ENCODE results near the gene TEDC1.

TEDC1 gene

DNA sequence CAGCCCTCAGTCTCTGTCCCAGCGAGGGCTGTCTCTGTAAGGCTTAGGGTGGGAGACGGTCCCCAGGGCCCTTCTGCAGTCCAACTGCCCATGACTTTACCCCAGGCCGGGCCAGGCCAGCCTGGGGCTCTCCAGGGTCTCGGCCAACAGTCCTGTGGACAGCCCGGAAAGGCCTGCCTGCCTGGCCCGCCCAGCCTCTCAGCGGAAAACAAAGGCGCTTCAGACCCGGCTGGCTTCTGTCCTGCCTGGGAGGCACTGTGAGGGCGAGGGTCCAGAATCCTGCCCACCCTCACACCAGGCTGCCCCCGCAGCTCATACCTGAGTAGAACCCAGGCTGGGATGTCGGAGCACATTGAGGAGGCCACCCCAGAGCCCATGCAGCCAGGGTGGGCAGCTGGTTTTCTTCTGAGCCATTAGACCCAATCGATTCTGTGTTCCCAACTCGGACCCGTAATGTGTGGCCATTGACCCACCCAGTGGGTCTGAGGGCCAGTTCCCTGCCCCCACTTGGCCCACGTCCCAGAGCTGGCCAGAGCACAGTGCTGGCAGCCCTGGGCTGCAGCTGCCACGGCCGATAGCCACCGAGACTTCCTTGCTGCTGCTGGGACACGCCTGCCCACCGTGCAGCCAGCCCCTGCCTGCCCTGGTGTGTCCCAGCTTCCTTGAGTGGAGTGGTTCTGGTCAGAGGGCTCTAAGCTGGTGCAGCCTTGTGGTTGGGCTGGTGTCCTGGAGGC, 14.8 kb upstream of the TEDC1 start:
- POLR2A ChIA-PET = no interaction called here
- CTCF ChIA-PET = interaction anchor here (1.0 to 2.7 kb wide), 5 partner anchors 13 to 106 kb away, joined by 3 to 10 read pairs (median 4); no protein-coding TSS in a partner anchor
- DNase-seq (ENCODE audit: extremely low spot score) = no peak
- TF ChIP-seq, protein P1, sequence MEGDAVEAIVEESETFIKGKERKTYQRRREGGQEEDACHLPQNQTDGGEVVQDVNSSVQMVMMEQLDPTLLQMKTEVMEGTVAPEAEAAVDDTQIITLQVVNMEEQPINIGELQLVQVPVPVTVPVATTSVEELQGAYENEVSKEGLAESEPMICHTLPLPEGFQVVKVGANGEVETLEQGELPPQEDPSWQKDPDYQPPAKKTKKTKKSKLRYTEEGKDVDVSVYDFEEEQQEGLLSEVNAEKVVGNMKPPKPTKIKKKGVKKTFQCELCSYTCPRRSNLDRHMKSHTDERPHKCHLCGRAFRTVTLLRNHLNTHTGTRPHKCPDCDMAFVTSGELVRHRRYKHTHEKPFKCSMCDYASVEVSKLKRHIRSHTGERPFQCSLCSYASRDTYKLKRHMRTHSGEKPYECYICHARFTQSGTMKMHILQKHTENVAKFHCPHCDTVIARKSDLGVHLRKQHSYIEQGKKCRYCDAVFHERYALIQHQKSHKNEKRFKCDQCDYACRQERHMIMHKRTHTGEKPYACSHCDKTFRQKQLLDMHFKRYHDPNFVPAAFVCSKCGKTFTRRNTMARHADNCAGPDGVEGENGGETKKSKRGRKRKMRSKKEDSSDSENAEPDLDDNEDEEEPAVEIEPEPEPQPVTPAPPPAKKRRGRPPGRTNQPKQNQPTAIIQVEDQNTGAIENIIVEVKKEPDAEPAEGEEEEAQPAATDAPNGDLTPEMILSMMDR (IDR thresholded peaks at IDR 0.05; ENCODE audit: control extremely low read depth, extremely low read depth, low read depth, missing control alignments) = no peak

DNA sequence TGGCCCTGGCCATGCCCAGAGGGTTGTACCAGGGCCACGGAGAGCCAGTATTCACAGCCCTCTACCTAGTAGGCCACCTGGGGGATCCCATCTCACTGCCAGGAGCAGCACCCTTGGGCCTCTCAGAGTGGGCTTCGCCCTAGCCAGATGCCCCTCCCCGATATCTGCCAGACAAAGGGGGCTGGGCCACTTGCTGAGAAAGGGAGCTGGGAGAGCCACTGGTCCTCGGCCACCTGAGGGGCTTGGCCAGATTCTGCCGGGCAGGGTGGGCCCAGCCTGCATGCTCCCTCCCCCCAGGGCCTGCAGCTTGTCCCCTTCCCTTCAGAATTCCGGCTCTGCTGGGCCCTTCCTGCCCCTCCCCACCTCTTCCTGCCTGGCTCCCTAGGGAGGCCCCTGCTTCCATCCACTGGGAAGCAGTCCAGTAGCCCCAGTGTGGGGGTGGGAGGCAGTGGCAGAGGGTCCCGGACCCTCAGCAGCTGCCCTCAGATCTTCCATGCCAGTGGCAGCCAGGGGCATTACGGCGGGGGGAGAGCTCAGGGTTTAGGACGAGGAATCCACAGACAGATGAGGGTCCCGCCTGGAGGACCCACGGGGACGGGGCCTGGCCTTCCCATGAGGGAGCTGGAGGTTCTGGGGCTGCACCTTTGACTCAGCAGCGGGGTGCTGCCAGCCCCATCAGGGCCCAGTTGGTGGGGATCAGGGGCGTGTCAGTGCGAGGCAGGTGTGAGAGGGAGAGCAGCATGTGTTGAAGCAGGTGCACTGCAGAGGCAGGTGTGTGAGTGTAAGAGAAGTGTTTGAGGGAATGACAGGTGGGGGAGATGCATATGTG, 14.0 kb upstream of the TEDC1 start:
- ChIA-PET POLR2A (no interaction called here), CTCF (interaction anchor here (1.0 to 2.7 kb wide), 5 partner anchors 13 to 107 kb away, joined by 3 to 10 read pairs (median 4); no protein-coding TSS in a partner anchor)
- TF ChIP-seq, protein P1 (IDR thresholded peaks at IDR 0.05; ENCODE audit: control extremely low read depth, extremely low read depth, low read depth, missing control alignments) = no peak
- DNase-seq (ENCODE audit: extremely low spot score) = no peak

DNA sequence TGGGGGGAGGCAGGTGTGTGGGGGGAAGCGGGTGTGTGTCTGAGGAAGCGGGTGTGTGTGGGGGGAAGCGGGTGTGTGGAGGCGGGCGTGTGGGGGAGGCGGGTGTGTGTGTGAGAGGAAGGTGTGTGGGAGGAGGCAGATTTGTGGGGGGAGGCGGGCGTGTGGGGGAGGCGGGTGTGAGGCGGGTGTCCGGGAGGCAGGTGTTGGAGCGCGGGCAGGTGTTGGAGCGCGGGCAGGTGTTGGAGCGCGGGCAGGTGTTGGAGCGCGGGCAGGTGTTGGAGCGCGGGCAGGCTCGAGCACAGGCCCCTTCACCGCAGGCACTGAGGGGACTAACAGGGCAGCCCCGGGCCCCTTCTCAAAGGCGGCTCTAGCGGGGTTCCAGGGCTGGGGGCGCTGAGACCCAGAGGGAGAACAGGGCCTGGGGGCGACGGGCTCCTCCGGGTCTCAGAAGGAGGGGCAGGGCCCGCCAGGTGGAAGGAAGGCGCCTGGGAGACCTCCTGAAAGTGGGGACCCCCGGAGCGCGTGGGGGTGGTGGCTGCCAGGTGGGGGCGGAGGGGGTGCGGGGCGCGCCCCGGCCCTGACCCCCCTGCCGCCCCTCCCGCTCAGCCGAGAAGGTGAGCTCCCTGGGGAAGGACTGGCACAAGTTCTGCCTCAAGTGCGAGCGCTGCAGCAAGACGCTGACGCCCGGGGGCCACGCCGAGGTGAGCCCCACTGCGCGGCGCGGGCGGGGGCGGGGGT, 13.2 kb upstream of the TEDC1 start:
- no peak for DNase-seq (ENCODE audit: extremely low spot score)
- POLR2A ChIA-PET = interaction anchor here (0.6 kb wide), 1 partner anchor 14 kb away, joined by 4 read pairs; no protein-coding TSS in a partner anchor
- CTCF ChIA-PET = interaction anchor here (1.8 kb wide), 1 partner anchor 12 kb away, joined by 8 read pairs; no protein-coding TSS in a partner anchor
- TF ChIP-seq, protein P1 (IDR thresholded peaks at IDR 0.05; ENCODE audit: control extremely low read depth, extremely low read depth, low read depth, missing control alignments) = no peak

DNA sequence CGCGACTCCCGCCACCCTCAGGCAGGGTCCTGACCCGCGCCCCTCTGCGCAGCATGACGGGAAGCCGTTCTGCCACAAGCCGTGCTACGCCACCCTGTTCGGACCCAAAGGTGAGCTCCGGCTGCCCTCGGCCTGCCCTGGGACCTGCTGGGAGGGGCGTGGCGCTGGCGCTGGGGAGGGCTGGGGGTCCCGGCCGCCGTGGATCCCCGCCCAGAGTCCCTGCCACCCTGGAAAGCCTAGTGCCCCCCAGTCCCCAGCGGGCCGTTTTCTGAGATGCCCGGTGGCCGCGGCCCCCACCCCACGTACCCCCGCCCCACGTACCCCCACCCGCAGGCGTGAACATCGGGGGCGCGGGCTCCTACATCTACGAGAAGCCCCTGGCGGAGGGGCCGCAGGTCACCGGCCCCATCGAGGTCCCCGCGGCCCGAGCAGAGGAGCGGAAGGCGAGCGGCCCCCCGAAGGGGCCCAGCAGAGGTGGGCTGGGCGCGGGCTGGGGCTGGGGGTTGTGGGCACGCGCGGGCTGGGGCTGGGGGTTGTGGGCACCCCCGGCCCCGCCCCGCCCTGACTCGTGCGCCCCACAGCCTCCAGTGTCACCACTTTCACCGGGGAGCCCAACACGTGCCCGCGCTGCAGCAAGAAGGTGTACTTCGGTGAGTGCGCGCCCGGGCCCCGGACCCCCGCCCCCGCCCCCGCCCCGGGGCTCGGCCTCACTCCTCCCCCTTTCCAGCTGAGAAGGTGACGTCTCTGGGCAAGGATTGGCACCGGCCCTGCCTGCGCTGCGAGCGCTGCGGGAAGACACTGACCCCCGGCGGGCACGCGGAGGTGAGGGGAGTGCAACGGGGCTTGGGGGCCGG, 12.4 kb upstream of the TEDC1 start:
- DNase-seq (ENCODE audit: extremely low spot score) = no peak
- TF ChIP-seq, protein P1 (IDR thresholded peaks at IDR 0.05; ENCODE audit: control extremely low read depth, extremely low read depth, low read depth, missing control alignments) = no peak
- ChIA-PET CTCF (interaction anchor here (1.8 kb wide), 1 partner anchor 11 kb away, joined by 8 read pairs; no protein-coding TSS in a partner anchor), POLR2A (interaction anchor here (0.6 kb wide), 1 partner anchor 13 kb away, joined by 4 read pairs; no protein-coding TSS in a partner anchor)

DNA sequence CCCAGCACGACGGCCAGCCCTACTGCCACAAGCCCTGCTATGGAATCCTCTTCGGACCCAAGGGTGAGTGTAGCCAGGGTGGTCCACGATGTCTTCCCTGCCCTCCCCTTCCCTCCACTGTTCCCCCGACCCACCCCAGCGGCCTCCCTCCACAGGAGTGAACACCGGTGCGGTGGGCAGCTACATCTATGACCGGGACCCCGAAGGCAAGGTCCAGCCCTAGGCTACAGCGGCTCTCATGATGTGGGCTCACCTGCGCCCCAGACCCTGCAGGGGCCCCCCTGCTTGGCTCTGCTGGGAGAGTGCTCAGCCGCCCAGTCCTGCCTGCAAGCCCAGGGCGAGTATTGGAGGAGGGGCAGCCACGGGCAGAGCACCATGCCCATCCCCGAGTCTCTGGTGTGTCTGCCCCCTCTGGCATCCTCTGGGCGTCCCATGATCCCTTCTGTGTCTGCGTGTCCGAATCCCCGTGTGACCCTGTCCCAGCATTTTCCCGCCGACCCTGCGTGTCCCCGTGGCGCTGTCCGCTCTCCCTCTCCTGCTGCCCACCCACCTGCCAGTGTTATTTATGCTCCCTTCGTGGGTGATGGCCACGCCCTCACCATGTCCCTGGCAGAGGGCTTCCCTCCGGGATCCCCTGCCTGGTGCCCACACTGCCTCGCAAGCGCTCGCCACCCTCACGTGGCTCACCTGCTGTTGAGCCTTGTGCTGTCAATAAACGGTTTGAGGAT, 11.5 kb upstream of the TEDC1 start:
- TF ChIP-seq, protein P1 (IDR thresholded peaks at IDR 0.05; ENCODE audit: control extremely low read depth, extremely low read depth, low read depth, missing control alignments) = no peak
- CTCF ChIA-PET = interaction anchor here (1.8 to 3.5 kb wide), 4 partner anchors 8 to 108 kb away, joined by 8 to 35 read pairs (median 17); no protein-coding TSS in a partner anchor
- DNase-seq (ENCODE audit: extremely low spot score) = no peak
- POLR2A ChIA-PET = no interaction called here
